WERI-Rb-1 (cell line): ENCODE results near the gene IGF1R.

Experiments used
- DNase-seq: peaks from one replicate; pipeline ENCODE4 v3.0.0-alpha.2; 2020
- H3K27ac ChIP-seq: fragments of 250-450 bp; sonication (Bioruptor Pico); 2 replicates; pipeline ENCODE4 v1.5.1; 2020; ENCODE audit warnings: mild to moderate bottlenecking, moderate library complexity
- H3K27me3 ChIP-seq: fragments of 250-450 bp; sonication (Bioruptor Pico); 2 replicates; pipeline ENCODE4 v1.5.1; 2021; ENCODE audit warnings: mild to moderate bottlenecking, low read depth, moderate library complexity; ENCODE audit not compliant: insufficient read depth, severe bottlenecking
- H3K36me3 ChIP-seq: fragments of 250-450 bp; sonication (Bioruptor Pico); 2 replicates; pipeline ENCODE4 v1.5.1; 2020; ENCODE audit warnings: mild to moderate bottlenecking, moderate library complexity
- H3K4me3 ChIP-seq: 2 replicates; pipeline ENCODE4 v1.5.1; 2011; ENCODE audit warnings: low read depth, mild to moderate bottlenecking, control low read depth, low read length
- H3K9me3 ChIP-seq: fragments of 250-450 bp; sonication (Bioruptor Pico); 2 replicates; pipeline ENCODE4 v1.5.1; 2021; ENCODE audit warnings: mild to moderate bottlenecking, moderate library complexity; ENCODE audit not compliant: severe bottlenecking
- TF ChIP-seq, protein P1 (sequence below): IDR thresholded peaks from 2 replicates; pipeline ENCODE4 v1.5.1; 2011; ENCODE audit warnings: low read depth, mild to moderate bottlenecking, control low read depth, inconsistent platforms, low read length

IGF1R gene

DNA sequence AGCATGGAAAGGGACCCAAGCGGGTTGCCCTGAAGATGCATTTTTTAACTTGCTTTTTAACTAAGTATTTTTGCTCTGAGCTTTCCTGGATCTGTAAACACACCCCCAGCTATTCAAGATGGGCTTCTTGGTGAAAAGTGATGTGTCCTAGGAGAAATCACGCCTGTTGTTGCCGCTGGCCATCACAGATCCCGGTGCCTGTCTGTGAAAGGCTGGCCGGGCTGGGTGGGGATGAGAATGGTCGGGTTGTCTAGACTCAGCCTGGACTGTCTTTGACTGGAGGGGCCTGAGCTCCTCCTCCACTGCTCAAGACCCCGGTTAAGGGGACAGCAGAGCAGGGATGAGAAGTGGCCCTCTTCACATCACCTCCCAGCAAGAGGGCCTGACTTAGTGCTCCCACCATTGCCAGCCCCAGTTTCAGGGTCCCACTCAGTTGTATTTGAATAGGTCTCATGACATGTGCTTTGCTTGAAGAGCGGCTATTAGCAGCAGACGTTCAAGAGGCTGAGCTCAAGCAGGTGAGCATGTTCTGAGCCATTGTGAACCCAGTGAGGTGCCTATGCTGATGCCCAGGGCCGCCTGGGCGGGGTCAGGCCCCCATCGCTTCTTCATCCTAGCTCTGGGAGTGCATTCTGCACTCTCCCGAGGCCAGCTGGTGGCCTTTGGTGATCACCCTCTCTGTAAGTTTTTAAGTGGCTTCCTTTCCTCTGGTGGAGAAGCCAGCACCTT lies 79.9 kb downstream of the IGF1R start:
- H3K9me3 ChIP-seq = no peaks in the 10 kb centered on the region
- TF ChIP-seq, protein P1, sequence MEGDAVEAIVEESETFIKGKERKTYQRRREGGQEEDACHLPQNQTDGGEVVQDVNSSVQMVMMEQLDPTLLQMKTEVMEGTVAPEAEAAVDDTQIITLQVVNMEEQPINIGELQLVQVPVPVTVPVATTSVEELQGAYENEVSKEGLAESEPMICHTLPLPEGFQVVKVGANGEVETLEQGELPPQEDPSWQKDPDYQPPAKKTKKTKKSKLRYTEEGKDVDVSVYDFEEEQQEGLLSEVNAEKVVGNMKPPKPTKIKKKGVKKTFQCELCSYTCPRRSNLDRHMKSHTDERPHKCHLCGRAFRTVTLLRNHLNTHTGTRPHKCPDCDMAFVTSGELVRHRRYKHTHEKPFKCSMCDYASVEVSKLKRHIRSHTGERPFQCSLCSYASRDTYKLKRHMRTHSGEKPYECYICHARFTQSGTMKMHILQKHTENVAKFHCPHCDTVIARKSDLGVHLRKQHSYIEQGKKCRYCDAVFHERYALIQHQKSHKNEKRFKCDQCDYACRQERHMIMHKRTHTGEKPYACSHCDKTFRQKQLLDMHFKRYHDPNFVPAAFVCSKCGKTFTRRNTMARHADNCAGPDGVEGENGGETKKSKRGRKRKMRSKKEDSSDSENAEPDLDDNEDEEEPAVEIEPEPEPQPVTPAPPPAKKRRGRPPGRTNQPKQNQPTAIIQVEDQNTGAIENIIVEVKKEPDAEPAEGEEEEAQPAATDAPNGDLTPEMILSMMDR = no peak
- DNase-seq = no peak
- no peak overlapping the region for H3K4me3 ChIP-seq
- no peaks in the 10 kb centered on the region for H3K27me3 ChIP-seq
- no peak overlapping the region for H3K27ac ChIP-seq
- no peaks in the 10 kb centered on the region; the same call in 1 of the 2 replicates for H3K36me3 ChIP-seq

DNA sequence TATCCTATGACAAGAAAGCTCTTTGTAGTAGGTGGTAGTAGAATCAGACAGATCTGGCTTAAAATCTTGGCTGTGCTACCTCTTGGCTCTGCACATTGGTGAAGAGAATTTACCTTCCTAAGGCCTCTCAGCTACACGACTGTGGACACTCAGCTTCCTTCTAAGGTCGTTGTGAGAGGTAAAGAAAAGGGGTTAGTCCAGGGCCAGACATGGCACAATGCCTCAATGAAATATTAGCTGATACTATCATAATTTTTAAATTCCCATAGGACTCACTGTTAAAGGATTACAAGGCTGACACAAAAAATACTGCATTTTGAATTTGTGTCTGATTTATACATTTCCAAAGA lies 80.4 kb downstream of the IGF1R start:
- H3K27ac ChIP-seq = no peak overlapping the region
- H3K27me3 ChIP-seq = no peaks in the 10 kb centered on the region
- H3K36me3 ChIP-seq = no peaks in the 10 kb centered on the region; the same call in 1 of the 2 replicates
- no peak for DNase-seq
- no peaks in the 10 kb centered on the region for H3K9me3 ChIP-seq
- TF ChIP-seq, protein P1 = no peak
- no peak overlapping the region for H3K4me3 ChIP-seq

DNA sequence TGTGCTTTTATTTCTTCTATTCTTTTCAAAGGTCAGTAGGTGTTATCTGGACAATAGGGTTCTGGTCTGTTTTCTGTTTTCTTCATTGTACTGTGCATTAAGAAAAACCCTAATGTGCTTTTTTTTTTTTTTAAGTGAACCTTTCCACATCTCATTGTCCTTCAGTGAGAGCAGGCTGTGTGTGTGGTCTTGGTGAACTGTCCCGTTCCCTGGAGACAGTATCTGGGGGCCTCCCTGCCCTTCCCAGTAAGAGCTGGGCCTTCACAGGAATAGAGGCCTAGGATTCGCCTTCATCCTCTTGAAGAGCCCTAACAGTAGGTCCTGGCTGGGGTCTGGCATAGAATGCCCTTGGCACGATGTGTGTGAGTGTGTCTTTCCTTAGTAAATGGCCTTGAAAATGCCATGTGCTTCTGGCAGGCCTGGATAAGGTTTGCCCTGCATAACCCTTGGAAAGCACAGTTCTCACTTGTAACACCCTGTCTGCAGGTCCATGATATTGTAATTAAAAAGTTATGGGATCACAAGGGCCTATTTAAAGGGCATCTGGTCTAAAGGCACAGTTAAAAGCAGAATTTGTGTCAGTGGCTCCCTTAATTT lies 81.2 kb downstream of the IGF1R start:
- H3K9me3 ChIP-seq = no peaks in the 10 kb centered on the region
- H3K27ac ChIP-seq = no peak overlapping the region

DNA sequence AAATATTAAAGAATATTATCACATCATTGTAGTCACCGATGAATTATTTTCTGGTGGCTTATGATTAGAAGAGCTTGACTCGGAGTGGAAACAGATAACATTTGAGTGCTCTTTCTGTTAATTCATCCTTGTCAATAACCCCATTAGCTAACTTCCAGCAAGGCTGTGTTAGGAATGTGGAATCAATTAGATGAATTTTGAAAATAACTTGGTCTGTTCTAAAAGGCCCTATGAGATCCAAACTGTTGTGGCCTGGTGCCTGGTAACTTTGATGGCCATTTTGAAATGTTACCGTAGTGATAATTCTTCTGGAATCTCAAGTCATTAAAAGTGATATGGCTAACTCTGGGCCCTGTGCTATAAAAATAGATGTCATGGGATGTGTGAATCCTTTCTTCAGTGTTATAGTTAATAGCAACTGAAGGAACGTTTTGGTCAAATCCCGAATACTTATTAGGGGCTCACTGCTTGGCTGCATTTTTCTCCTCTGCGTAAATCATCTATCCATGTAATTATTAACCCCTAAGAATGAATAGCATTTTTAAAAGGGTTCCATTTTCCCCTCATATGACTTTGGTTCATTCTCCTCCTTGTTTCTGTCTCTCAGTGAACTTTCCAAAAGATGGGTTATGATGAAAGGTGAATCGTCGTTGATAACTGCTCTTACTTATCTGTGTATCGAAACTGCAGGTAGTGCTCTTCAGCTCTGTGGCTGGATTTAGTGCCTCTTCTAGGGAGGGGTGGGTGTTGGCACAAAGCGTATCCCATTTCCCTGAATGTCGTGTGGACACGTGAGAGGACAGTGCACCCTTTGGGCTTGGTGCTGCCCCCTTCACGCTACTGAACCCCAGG lies 82.7 kb downstream of the IGF1R start:
- Histone ChIP-seq H3K27ac (no peak overlapping the region), H3K9me3 (no peaks in the 10 kb centered on the region), H3K4me3 (no peak overlapping the region), H3K36me3 (no peaks in the 10 kb centered on the region; the same call in 1 of the 2 replicates), H3K27me3 (no peaks in the 10 kb centered on the region)
- TF ChIP-seq, protein P1 = no peak
- DNase-seq = no peak

More for the DNA sequence above, 81.2 kb downstream of the IGF1R start:
- Histone ChIP-seq H3K27me3 (no peaks in the 10 kb centered on the region), H3K4me3 (no peak overlapping the region), H3K36me3 (no peaks in the 10 kb centered on the region; the same call in 1 of the 2 replicates)
- TF ChIP-seq, protein P1 = no peak
- DNase-seq = no peak

DNA sequence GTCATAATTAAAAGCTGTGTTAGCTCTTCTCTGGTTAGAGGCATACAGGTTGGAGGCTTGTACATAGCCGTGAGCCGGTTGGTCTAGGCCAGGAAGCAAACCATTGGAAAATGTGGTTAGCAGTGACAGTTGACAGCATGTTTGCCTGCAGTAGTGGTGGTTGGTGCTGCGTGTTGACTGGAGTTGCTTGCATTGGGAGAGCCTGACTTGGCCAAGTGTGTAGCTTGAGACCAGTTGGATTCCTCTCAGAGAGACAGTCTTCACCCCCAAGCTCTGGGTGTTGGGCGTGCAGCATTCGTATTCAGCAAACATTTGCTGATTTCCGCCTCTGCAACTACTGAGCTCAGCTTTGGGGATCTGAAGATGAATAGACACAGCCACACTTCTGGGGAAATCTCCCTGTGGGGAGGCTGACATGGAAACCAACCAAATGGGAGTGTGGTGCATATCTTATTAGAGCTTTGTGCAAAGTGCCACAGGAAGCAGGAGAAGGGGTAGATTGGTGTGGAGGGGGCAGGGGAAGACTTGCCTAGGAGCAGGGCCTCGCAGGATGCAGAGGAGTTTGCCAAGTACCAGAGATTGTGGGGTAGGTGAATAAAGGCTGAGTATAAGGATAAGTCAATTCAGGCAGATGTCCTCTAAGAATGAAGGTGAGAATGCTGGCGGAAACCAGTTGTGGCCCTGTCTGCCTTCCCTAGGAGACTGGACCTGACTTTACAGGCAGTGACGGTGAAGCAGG lies 83.5 kb downstream of the IGF1R start:
- DNase-seq = no peak
- Histone ChIP-seq H3K4me3 (no peak overlapping the region), H3K36me3 (no peaks in the 10 kb centered on the region), H3K27ac (no peak overlapping the region), H3K9me3 (no peaks in the 10 kb centered on the region), H3K27me3 (no peaks in the 10 kb centered on the region)
- TF ChIP-seq, protein P1 = no peak
